ENCODE results near the gene DDR2.

DDR2 gene

DNA sequence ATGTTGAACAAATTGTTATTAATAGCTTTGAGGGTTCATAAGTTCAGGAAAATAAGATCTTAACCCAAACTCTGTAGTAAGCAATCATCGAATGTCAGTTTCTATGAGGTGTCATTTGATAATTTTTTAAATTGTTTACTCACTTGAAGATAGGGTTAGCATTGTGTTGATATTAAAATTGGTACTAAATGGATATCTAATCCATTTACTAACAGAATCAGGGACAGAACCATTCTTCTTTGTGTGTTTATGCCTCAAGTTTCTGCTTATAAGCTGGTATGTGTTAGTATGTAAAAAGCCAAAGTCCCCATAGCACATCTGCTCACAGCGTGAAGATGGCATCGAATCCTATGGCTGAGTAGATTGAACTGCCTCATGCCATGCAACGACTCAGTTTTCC is 13.4 kb downstream of the DDR2 start:
- DNase-seq (no peak), ATAC-seq (no peak)
- no peaks in the 10 kb centered on the region for H3K4me1 Mint-ChIP-seq
- H3K27ac Mint-ChIP-seq = no peak overlapping the region
- H3K4me3 Mint-ChIP-seq = no peak overlapping the region
- peaks cover 8% of the 10 kb centered on the region for H3K27me3 Mint-ChIP-seq
- H3K36me3 Mint-ChIP-seq (ENCODE audit: low read depth) = no peaks in the 10 kb centered on the region
- H3K9me3 Mint-ChIP-seq = no peaks in the 10 kb centered on the region

DNA sequence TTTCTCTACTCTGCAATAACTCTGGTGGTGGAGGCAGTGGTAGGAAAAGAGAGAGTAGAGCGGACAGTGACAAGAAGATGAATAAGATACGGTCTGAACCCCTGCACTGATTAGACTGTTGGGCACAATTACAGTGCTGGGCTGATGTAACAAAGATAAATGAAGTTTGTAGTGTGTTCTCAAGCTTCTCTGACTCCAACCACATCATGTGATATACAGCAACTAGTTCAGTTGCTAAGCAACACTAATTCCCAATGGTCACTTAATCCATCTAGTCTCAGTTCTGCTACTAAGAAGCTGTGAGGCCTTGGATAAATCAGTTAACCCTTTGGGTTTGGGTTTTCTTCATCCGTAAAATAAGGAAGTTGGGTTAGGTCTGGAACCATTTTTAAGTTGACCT is 17.3 kb downstream of the DDR2 start:
- ATAC-seq = no peak
- Mint-ChIP-seq H3K4me3 (no peak overlapping the region), H3K9me3 (no peaks in the 10 kb centered on the region), H3K27ac (no peak overlapping the region), H3K36me3 (ENCODE audit: low read depth) (no peaks in the 10 kb centered on the region), H3K27me3 (peaks cover 16% of the 10 kb centered on the region), H3K4me1 (no peaks in the 10 kb centered on the region)
- no peak for DNase-seq

DNA sequence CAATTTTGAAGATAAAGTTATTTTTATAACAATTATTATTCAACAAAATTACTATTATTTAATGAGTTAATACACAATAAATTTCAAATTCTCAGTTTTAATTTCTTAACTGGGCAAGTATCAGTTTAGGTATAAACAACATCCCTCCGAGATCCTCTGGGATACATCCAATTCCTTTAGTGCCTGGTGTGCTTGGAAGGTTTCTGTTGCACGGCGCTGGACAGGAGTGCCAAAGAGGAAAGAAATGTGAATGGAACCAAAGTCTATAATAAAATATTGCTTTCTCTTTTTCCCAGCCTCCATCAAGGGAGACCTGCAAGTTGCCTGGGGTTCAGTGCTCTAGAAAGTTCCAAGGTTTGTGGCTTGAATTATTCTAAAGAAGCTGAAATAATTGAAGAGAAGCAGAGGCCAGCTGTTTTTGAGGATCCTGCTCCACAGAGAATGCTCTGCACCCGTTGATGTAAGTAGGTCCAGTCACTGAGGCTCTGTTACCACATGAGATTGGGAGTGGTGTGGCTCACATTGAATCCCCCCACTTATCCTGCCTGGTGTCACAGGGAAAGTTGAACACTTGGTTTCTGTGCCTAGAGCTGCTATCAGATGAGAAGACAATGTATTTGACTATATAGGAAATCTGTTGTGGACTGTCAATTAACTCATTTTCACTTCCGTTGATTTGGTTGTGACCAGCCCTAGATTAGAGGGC is 22.8 kb downstream of the DDR2 start:
- H3K9me3 Mint-ChIP-seq = no peaks in the 10 kb centered on the region
- peaks cover 13% of the 10 kb centered on the region for H3K27me3 Mint-ChIP-seq
- H3K27ac Mint-ChIP-seq = no peak overlapping the region
- no peaks in the 10 kb centered on the region for H3K4me1 Mint-ChIP-seq
- H3K4me3 Mint-ChIP-seq = no peak overlapping the region
- ATAC-seq (no peak), DNase-seq (no peak)
- H3K36me3 Mint-ChIP-seq (ENCODE audit: low read depth) = no peaks in the 10 kb centered on the region

DNA sequence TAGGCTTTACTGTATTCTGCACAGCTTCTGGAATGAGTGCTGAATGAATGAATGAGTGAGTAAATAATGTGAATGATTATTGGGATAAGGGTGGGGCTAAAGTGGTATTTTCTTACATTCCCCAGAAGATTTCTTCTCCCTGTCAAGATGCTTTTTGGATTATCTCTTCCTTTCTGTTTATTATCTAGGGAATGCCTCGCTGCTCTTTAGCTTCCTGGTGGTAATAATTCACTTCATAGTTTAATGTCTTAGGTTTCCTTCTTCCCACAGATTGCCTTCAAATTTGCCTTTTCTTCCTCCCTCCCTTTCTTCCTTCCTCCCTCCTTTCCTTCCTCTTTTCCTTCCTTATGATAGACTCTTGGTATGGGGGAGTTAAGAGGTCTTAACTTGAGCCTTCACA is 24.0 kb downstream of the DDR2 start:
- Mint-ChIP-seq H3K27ac (no peak overlapping the region), H3K4me1 (no peaks in the 10 kb centered on the region), H3K4me3 (no peak overlapping the region), H3K36me3 (ENCODE audit: low read depth) (no peaks in the 10 kb centered on the region), H3K9me3 (no peaks in the 10 kb centered on the region), H3K27me3 (peaks cover 7% of the 10 kb centered on the region)
- no peak for DNase-seq
- ATAC-seq = no peak

DNA sequence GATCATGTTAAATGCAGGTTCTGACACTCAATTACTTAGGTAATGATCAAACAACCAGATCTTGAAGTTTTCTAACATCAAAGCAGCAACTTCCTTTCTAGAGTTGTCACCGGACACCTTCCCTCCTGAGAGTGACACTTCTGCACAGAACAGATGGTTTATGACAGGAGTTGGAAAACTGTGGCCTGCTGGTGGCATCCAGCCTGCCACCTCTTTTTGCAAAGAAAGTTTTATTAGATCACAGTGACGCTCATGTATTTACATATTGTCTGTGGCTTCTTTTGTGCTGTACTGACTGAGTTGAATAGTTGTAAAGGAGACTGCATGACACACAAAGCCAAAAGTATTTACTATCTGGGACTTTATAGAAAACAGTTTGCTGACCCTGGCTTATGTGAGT is 28.3 kb downstream of the DDR2 start:
- Mint-ChIP-seq H3K27ac (no peak overlapping the region), H3K36me3 (ENCODE audit: low read depth) (no peaks in the 10 kb centered on the region), H3K9me3 (no peaks in the 10 kb centered on the region), H3K4me3 (no peak overlapping the region), H3K27me3 (peaks cover 5% of the 10 kb centered on the region), H3K4me1 (no peaks in the 10 kb centered on the region)
- DNase-seq = no peak
- no peak for ATAC-seq

DNA sequence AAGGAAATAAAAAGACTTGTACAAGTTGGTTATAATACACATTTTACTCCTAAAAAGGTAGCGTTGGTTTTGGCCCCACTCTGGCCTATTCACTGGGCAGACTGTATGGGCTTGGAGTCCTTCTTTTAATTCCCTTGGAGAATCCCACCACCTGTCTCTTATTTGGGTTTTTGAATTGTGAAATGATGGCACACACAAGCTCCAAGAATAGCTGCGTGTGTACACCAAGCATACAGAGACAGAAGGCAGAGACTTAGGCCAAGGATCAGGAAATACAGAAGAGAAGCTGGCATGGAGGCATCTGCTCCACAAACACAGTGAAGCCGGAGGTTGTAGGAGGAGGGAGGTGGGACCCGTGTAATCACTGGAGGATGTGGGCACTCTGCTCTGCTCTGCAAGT is 29.1 kb downstream of the DDR2 start:
- ATAC-seq (no peak), DNase-seq (no peak)
- Mint-ChIP-seq H3K27me3 (peaks cover 5% of the 10 kb centered on the region), H3K36me3 (ENCODE audit: low read depth) (no peaks in the 10 kb centered on the region), H3K4me3 (no peak overlapping the region), H3K27ac (no peak overlapping the region), H3K4me1 (no peaks in the 10 kb centered on the region), H3K9me3 (no peaks in the 10 kb centered on the region)

DNA sequence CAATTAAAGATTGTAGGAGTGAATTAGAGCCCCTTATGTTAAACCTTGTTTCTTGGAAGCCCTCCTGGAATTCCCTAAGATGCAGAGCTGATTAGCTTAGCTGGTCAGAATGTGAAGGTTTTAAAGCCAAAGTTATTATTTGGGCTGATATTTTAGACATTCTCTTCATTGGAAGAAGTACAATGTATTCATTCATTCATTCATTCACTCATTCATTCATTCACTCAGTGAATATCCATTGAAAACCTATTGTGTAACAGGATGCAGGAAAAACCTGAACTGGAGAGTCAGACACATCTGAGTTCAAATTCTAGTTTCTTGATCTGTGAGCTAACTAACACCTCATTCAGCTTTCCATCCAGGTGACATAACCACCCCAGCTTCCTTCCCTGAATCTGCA is 29.7 kb downstream of the DDR2 start:
- DNase-seq (no peak), ATAC-seq (no peak)
- Mint-ChIP-seq H3K4me1 (no peaks in the 10 kb centered on the region), H3K4me3 (no peak overlapping the region), H3K27ac (no peak overlapping the region), H3K9me3 (no peaks in the 10 kb centered on the region), H3K36me3 (ENCODE audit: low read depth) (no peaks in the 10 kb centered on the region), H3K27me3 (peaks cover 5% of the 10 kb centered on the region)

DNA sequence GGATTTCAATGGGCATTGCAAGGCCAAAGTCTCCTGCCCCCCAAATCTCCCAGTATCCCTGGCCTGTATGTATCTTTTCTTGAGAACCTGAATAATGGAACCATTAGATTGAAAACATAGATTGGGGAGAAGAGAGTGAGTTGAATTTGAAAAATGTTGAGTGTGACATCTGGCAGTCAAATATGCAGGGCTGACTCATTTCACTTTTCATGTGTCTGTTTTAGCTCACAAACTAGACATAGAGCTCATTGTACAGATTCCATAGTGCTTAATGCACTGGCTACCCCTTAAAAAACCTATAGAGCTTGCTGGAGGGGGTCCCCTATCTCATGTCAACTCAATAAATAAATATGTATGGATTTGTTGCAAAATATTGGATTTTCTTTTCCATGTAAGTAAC is 30.8 kb downstream of the DDR2 start:
- H3K4me1 Mint-ChIP-seq = no peaks in the 10 kb centered on the region
- DNase-seq (no peak), ATAC-seq (no peak)
- no peak overlapping the region for H3K4me3 Mint-ChIP-seq
- no peaks in the 10 kb centered on the region for H3K9me3 Mint-ChIP-seq
- H3K27me3 Mint-ChIP-seq = peaks cover 3% of the 10 kb centered on the region
- H3K36me3 Mint-ChIP-seq (ENCODE audit: low read depth) = no peaks in the 10 kb centered on the region
- H3K27ac Mint-ChIP-seq = no peak overlapping the region

DNA sequence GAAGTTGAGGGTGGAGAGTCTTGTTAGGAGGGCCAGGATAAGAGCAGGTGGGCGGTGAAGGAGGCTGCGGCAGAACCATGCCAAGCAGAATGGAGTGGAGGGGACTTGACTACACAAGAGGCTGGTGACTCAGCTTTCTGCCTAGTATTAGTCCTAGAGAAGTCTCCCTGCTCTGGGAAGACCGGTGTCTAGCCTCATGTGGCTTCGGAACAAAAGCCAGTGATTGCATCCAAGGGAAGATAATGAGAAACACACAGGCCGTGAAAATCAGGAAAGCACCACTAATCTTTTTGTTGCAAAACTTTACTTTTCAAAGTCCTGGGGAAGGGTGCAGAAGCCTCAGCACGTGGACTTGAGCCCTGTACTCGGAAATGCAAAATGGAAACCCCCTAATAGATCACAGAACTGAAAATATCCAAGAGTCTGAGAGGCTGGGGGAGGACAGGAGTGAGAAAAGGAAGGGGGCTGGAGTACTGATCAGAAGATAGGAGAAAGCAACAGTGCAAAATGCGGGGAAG is 31.4 kb downstream of the DDR2 start:
- Mint-ChIP-seq H3K9me3 (no peaks in the 10 kb centered on the region), H3K4me3 (no peak overlapping the region), H3K27me3 (peaks cover 3% of the 10 kb centered on the region), H3K27ac (no peak overlapping the region), H3K36me3 (ENCODE audit: low read depth) (no peaks in the 10 kb centered on the region), H3K4me1 (no peaks in the 10 kb centered on the region)
- ATAC-seq = no peak
- no peak for DNase-seq

DNA sequence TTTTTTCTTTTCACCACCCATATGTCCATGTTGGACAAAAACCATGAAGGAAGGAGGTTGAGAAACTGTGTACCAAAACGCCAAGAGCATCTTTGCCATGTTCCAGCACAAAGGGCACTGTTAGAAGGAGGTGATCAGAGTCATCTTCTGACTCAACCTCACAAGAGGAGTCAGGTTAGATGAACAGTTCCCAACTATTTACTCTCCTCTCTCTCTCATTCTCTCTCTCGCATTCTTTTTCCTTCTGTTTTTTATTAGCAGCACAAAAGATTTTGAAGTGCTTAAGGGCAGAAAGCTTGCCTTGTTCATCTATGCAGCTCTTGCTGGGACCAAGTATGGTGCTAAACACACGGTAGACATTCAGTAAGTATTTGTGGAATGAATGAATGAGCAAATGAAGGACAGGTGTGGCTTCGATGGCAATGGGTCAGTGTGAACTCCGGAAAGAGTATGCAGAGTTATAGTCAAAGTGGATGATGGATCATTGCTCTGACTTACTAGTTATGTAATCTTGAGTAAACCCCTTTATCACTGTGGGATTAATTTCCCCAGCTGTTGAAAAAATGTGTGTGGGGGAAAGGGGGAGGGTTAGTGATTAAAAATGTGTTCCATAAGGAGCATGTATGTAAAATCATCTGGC is 33.9 kb downstream of the DDR2 start:
- no peaks in the 10 kb centered on the region for H3K4me1 Mint-ChIP-seq
- H3K36me3 Mint-ChIP-seq (ENCODE audit: low read depth) = no peaks in the 10 kb centered on the region
- H3K27me3 Mint-ChIP-seq = no peaks in the 10 kb centered on the region
- no peak overlapping the region for H3K4me3 Mint-ChIP-seq
- no peak overlapping the region for H3K27ac Mint-ChIP-seq
- no peaks in the 10 kb centered on the region for H3K9me3 Mint-ChIP-seq
- no peak for DNase-seq
- ATAC-seq = no peak

DNA sequence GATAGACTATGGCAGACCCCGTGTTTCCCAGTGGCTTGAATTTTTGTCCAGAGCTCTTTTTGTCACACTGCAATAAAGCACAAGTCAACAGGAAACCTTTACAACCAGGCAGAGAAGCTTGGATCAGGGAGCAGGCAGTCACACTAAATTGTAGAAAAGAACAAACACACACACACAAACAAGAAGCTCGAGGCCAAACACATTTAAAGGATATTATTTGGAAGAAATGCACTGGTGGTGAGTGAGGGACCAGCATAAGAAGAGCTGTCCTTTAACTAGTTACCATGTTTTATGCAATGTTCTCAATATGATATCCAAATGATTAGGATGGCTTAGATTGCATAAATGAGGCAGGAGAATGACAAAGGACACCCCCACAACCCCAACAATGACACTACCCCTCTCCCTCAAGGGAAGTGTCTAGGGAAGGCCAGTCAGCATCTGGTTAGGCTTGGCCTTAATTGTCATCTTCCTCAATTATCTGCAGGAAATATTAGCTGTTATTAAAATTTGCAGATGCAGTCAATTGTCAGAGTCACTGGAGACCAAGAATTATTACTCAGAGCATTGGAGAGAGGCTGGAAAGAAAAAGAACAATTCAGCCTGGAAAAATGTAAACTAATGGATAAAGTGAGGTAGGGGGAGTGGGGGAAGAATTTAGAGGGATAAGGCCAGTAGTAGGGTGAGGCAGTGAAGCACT is 35.3 kb downstream of the DDR2 start:
- H3K36me3 Mint-ChIP-seq (ENCODE audit: low read depth) = no peaks in the 10 kb centered on the region
- H3K4me3 Mint-ChIP-seq = no peak overlapping the region
- no peak for ATAC-seq
- H3K27me3 Mint-ChIP-seq = no peaks in the 10 kb centered on the region
- H3K27ac Mint-ChIP-seq = no peak overlapping the region
- H3K9me3 Mint-ChIP-seq = no peaks in the 10 kb centered on the region
- H3K4me1 Mint-ChIP-seq = no peaks in the 10 kb centered on the region
- DNase-seq = no peak

DNA sequence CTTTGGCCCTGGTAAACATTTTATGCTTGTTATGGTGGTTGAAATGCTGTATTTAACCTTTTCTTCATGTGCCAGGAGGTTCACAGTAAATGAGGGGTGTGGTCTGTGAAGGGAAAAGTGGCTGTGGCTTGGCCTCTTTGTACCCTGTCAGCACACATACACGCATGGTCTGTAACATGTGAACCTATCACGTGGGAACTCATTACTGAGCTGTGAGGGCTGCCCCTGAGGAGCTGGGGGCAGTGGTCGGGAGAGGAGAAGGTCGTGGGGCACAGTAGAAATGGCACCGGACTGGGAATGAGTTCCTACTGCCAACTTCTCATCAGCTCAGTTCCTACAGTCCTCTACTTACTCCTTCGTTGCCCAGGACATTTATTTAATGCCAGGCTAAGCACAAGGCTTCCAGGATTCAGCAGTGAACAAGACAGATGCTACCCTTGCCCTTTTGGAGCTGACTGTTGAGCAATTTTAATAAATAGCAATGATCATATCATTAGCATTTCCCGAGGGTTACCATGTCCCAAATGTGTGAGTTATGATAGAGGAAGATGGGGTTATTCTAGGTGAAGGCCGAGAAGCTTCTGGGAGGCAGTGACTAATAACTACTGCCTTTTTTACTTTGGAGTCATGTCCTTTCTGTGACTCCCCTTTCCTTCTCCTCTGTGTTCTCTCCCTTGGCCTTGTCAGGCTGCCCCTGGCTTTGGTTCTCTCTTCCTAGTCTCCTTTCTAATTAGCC is 38.8 kb downstream of the DDR2 start:
- ATAC-seq = no peak
- Mint-ChIP-seq H3K27ac (no peak overlapping the region), H3K27me3 (no peaks in the 10 kb centered on the region)

DNA sequence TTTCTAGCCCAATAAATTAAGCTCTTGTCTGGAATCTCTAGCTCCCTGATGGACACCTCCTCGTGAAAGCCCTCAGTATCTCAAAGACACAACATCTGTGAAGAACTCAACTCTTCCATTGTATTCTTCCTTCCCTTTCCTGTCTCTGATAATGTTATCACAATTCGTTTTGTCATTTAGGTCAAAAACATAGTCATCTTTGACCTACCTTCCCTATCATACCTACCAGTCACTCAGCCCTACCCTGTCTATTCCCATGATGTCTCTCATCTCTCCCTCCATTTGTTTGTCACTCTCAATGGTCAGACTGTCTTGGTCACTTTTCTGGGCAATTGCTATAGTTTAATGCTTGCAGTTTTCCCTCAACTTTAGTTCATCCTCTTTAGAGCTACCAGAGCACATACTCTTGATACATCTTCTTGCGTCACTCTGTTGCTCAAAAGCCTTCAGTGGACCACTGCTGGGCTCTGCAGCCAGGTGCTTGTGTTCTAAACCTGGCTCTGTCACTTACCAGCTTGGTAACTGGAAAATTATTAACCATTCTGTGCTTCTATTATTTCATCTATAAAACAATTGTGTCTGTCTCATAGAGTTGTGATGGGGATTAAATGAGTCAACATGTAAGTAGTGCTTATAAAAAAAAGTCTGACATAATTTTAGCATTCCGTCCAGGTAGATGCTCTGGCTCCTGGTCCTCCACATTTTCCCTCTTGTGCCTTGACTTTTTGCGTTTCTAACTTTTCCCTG is 39.6 kb downstream of the DDR2 start:
- DNase-seq (no peak), ATAC-seq (no peak)
- H3K4me3 Mint-ChIP-seq = no peak overlapping the region
- no peak overlapping the region for H3K27ac Mint-ChIP-seq
- H3K4me1 Mint-ChIP-seq = no peaks in the 10 kb centered on the region
- H3K36me3 Mint-ChIP-seq (ENCODE audit: low read depth) = no peaks in the 10 kb centered on the region
- no peaks in the 10 kb centered on the region for H3K9me3 Mint-ChIP-seq
- H3K27me3 Mint-ChIP-seq = no peaks in the 10 kb centered on the region

More for the DNA sequence above, 38.8 kb downstream of the DDR2 start:
- no peak overlapping the region for H3K4me3 Mint-ChIP-seq
- DNase-seq = no peak
- H3K4me1 Mint-ChIP-seq = no peaks in the 10 kb centered on the region
- no peaks in the 10 kb centered on the region for H3K9me3 Mint-ChIP-seq
- H3K36me3 Mint-ChIP-seq (ENCODE audit: low read depth) = no peaks in the 10 kb centered on the region

DNA sequence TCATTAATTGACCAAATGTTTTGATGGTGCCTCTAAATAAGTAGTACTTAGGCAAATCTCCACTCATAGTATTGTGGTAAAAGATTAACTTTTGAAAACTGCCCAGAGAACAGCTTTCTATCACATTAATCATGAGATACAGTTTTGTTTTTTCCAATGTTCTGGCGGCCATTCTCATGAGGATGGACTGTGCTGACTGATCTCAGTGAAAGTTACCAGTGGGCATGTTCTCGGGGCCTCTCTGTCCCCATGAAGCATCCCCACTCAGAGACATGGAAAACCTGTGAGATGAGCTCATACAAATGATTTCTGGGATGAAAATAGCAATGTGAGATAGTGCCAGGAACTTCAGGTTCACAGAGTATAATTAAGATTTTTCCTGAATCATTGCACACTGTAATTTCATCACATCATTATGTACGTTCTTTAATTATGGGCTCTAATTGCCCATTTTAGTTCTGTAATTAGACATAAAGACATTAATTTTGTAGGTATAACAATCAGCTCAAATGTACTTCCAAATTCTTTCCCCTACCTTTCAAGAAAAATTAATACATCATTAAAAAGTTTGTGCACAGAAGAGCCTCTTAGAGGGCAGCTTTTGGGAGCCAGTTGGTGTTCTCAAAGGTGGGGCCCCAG is 40.5 kb downstream of the DDR2 start:
- no peak overlapping the region for H3K4me3 Mint-ChIP-seq
- H3K9me3 Mint-ChIP-seq = no peaks in the 10 kb centered on the region

More for the DNA sequence above, 40.5 kb downstream of the DDR2 start:
- ATAC-seq (no peak), DNase-seq (no peak)
- no peaks in the 10 kb centered on the region for H3K27me3 Mint-ChIP-seq
- no peaks in the 10 kb centered on the region for H3K4me1 Mint-ChIP-seq
- no peak overlapping the region for H3K27ac Mint-ChIP-seq
- no peaks in the 10 kb centered on the region for H3K36me3 Mint-ChIP-seq (ENCODE audit: low read depth)

All from activated naive CD8-positive, alpha-beta T cell treated with anti-CD3 and anti-CD28 coated beads, Interleukin-2, amount 50 U/mL, for 24 hours (primary cell).